HG02852 (cell line): ENCODE results near the gene SFT2D1.

Source experiments
- ATAC-seq: cut with Tn5 transposase; IDR thresholded peaks from one replicate; pipeline ENCODE4 v1.9.1; 2021; ENCODE audit warnings: mild to moderate bottlenecking, moderate library complexity; ENCODE audit not compliant: unreplicated experiment

SFT2D1 gene

DNA sequence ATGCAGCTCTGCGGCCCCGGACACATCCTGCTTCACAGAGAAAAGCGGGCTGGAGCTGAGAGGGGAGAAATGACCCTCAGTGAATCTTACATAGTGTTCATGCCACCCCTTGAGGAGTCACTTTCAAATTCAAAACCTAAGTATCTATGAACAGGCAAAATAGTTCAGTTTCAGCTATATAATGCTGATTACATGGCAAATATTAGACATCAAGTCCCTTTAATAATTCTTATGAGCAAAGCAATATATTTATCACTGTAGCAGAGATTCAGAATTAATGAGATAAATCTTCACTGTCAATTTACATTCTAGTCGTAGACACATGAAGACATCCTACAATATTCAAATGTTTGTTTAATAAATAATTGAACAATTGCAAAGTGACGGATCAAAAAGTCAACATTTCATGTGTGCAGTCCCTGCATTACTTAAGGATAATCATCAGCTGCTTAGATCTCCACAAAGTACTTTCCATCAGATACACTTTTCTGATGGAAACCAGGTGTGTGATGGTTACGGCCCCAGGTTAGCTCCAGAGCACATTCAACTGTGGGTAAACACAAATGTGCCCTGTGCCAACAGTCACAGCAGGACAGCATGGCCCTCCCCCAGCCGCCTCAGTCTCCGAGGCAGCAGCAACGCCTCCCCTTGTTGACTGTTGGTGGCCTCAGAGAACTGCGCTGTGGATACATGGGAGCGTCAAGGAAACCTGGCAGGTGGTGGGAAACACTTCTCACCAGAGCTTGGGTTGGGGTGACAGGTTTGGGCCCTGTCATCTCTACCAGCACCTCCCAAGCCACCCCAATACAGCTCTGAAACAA is 33.4 kb downstream of the SFT2D1 start:
- ATAC-seq = no peak

DNA sequence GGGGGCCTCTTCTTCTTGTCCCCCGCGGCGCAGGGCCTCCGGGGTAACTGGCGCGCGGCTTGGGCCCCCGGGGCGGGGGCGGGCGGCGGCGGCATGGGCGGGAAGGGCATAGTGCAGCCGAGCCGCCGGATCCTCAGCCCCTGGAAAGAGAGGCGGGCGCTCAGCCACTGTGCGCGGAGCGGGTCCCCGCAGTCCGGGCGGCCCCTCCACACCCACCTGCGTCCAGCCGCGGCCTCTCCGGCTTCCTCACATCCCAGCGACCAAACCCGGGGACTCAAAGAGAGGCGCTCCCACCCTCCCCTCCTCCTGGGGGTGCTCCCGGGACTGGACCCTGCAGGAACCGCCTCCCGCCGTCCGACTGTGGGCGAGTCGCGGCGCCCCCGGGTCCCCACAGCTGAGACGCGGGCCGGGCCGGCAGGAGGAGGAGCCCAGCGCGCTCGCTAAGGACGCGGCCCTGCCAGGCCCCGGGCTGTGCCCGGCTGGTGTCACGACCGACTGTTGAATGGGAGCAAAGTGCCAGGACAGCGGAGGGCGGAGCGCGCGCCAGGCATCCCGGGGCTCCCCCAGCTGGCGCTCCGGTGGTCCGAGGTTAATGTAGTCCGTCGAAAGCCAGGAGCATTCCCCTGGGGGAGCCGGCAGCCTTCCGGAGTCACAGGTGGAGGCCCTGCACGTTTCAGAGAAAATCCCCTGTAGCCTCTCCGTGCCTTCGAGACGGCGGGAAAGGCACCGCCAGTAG is 34.1 kb downstream of the SFT2D1 start, which contains the start of gene PRR18:
Gene PRR18, minus strand, starts transcription at position 360 of the 736 bp plus-strand sequence. Its CDS starts 250 bp downstream, at position 110.
- ATAC-seq = peak; percentile 51

DNA sequence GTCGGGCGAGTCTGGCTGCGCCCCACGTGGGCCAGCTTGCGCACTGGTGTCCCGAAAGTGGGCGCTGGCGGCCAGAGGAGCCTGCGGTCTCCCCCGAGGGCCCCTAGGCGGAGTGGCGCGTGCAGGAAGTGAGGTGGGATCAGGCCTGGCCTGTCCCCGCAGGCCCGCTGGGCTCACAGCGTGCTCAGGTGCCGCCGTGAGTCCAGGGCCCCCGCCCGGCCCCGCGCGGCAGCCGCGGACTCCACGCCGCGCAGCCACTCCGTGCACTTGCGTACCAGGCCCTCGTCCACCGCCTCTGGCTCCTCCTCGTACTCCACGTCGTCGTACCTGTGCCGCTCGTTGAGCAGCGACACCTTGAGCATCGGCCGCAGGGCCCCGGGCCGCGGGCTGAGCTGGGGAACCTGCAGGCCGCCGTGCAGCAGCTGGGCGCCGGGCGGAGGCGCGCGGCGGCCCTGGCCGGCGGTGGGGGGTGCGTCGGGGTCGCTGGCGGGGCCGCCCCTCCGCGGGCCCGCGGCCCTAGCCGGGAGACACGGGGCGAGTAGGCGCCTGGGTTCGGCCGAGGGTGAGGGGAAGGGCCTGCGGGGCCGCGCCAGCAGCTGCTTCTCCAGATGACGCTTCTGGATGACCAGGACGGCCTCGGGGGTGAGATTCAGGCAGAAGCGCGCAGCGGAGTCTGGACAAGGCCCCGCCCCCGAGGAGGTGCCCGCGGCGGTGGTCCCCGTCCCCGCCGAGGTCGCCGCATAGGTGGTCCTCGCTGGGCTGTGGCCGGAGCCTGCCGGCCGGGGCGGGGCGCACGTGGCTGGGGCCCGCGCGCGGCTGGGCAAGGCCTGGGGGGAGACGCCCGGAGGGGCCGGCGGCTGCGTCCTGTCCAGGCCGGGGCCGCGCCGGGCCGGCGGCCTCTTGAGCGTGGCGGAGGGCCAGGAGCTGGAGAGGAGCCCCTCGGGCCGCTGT is 35.0 kb downstream of the SFT2D1 start:
- peak; percentile 30 for ATAC-seq

DNA sequence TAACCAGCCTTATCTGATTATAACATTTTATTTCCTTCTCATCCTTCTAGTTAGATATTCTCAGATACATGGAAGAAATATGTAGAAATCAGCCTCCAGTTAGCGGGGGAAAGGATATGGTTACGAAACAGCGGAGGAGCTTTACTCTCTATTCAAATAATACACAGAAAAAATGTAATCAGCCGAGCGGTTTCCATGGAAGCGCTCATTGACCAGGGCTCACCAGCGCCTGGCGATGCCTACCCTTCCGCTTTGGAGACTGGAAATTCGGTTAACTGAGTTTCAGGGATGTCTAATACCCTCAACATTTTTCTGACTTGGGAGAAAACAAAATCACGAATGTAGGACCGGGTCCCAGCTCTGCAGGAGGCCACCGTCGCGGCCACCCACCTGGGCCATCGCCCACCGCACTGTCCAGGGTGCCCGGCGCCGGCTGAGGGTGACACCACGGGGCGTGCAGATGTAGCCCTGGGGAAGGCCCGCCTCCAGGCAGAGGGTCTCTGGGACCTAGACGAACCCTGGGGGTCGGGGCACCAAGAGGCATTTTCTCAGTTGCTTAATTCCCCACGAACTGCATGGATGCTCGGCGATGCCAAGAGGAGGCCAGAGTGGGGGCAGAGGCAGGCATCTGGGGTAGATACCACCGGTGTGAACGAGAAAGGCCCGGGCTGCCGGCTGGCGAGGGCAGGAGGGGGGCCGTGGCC is 35.8 kb downstream of the SFT2D1 start:
- ATAC-seq = no peak

DNA sequence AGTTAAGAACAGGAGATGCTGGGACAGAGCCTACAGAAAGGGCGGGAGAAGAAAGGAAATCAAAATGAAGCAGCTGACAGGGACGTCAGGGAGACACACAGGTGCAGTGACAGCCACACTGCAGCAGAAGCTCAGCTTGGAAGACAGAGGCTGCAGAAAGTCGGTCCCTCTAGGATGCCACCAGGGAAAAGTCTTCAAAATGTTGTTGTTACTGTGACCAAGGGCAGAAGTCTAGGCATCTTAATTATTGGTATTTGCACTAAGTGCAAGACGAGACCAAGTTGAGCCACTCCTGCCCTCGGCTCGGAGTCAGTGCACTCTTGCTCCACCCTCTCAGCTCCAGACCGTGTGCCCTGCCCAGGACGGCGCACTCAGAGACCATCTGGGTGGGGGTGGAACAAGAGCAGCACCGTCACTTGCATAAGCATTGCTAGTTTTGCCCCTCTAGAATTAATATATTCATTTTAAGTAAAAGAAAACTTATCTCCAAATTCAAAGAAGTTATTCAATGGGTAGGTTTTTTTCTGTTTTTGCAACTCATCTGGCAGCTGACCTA is 36.7 kb downstream of the SFT2D1 start:
- ATAC-seq = no peak

DNA sequence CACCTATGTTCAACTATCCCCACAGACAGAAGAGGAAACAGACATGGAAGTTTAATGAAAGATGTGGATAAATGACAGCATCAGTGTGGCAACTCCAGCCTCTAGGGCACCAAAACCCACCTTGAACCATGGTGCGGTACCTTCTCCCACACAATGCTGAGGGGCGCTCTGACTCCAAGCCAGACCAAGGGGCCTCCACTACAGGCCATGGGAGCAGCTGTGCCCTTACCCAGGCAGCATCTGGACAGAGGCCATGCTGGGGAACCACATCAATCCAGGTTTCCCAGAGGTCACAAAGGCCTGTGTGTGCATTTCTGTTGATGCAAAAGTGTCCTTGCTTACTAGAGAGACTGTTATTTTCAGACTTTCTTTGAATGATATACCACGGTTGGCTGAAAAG is 38.2 kb downstream of the SFT2D1 start:
- ATAC-seq = no peak

DNA sequence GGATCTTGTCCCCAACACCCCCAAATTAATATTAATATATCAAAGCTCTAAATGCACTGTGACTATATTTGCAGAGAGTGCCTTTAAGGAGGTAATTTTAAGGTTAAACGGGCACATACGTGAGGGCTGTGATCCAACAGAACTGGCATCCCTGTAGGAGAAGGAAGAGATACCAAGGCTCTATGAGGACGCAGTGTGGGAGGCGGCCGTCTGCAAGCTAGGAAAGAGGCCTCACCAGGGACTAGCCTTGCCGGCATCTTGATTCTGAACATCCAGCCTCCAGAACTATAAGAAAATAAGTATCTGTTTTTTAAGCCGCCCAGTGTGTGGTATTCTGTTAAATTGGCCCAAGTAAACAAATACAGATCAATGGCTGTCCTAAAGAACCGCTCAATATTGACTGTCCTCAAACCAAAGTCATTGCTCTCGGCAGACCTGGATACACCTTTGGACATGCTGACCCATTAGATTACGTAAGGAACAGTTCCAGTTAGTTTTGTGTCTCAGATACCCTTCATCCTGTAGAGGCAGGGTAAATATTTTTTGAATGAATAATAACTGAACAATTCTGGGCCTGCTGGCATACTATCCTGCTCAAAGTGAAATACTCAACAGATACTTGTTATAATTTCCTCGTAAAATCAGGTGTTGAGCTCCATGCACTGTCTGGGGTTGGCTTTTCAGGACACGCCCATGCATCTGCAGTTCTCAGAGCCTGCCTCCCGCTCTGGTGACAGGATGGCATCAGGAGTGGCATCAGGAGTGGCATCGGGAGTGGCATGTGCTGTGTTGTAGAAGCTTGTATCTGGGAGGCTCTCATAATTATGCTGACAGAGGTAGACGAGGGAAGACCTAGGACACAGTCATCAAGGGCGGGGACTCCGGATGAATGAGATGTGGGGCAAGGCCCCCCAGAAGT is 40.5 kb downstream of the SFT2D1 start:
- ATAC-seq = no peak

DNA sequence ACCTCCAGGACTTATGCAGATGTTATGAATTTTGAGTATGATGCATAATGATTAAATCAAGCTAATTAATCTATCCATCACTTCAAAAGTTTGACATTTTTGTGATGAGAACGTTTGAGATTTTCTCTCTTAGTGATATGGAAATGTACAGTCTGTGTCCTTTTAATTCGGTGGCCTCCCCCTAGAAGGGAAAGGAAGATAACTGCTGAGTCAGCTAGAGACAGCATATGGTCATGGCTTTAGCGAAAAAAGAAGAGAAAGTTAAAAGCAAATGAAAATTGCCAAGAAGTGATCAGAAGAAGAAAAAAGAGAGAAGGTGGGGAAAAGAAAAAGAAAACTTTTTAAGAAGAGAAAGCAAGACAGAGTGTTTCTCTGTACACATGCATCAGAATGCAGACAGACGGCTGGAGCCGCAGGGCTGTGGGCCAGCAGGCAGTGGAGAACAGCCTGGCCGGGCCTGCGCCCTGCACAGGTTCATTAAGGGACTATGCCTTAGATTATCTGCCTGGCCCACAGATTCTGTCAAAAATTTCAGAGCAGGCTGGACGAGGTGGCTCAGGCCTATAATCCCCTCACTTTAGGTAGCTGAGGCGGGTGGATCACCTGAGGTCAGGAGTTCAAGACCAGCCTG is 41.9 kb downstream of the SFT2D1 start:
- ATAC-seq = no peak

DNA sequence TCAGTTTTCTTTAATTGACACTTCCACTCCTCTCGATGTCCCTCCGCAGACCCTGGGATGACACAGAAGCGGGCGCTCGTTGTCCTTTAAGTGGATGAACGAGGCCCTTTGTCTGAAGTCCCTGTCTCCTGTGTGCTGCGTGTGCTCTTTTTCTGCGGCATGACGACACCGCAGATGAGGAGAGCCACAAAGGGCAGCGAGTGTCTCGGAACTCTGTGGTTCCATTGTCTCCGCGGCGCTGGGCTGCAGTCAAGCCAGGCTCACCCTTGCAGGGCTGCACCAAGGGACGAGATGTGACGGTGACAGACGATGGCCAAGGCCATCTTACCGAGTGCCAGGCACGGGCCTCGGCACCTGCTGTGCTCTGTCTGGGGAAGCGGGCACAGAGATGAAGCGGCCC is 44.7 kb downstream of the SFT2D1 start:
- ATAC-seq = no peak

DNA sequence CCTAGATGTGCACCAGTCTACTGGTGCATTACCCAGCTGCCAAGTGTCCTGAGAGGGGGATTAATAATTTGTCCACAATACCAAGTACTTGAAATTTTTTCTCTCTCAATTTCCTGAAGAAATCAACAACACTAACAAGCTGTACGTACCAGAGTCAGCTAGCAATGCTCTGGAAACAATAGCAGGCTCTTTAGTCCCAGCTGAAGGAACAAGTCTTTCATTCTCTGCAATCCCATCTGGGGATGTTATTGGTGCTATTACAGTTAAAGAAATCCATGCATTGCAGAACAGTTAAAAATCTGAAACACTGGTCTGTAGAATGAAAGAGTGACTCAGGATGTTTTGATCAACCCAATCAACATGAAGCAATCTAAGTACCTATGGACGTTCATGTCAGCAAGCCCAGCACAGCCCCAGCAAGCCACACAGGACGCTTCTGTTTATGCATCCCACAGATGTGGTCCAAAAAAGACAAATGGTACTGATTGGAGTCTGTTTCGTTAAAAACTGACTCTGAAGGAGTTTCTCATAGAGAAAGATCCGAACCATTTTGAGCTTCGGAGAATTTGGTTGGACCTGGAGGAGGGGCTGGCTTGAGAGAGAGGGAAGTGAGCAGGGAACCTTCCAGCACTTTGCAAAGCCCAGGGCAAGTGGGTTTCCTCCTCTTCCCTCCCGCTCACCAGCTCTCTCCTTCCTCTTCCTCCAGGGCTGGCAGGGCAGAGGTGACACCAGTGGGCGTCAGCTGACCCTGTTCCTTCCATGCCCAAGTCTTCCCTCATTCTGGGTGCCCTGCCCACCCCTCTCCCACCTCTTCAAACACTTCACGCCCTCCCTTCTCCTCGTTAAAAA is 46.1 kb downstream of the SFT2D1 start:
- ATAC-seq = no peak

DNA sequence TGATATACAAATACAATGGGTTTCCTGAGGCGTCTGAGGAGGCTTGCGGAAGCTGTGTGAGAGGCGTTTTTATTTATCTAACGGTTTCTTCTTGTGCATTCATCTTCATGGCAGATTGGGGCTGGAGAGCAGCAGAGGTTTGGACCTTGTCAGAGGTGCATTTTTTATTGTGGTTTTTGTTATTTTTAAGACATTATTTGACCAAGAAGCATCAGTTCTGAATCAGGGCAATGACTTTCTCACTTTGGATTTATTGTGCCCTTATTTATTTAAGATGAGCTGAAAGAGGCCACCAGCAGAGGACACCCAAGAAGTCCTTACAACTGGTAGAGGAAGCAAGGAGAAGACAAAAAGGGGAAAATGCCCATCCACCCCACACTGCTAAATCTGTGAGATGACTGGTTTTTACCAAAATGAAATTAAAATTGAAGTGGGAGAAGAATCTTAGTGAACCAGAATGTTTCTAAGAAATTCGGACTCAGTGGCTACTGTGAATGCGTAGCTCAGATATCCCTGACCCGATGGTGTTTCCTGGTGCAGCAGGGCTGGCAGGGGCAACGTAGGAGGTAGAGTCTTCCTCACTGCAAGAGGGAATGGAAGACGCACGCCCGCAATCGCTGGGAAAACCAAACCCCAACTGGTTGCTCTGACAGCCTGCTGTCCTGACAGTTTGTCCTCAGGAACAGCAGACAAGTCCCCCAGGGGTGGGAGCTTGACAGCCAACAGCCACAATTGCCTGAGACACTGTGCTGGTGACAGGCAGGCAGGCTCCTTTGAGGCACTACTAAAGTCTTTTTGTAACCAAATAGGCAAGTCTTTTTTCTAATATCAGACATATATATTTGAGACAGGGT is 48.4 kb downstream of the SFT2D1 start:
- no peak for ATAC-seq

DNA sequence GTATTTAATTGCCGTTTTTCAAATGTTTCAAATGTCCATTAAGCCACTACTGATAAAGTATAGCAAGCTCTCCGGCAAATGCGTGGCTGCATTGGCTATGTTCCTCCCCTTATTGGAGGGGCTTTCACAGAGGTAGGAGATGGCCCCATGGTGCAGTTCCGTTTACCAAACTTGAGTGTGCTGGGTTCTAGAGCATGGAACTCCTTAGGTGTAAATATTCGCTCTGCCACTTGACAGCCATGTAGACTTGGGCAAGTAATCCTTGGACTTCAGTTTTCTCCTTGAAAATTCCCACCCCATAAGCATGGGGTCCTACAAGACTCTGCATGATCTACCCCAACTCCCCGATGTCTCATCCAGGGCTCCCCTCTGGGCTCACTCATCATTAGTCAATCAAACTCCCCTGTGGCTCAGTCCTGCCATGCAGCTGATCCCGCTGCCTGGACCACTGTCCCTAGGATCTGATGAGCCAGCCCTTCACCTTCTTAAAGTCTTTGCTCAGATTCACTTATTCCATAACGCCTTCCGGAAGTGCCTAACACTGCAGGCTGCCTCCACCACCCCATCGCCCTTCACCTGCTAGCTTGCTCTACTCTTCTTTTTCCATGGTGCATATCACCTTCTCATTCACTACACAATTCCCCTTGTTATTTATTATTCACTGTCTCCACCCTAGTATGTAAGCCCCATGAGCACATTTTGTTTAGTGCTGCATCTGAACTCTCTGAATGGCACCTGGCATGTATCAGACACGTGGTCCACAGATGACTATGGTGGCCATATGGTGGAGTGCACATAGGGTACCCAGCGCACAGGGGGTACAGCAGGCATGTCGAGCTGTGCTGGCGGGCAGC is 52.9 kb downstream of the SFT2D1 start:
- no peak for ATAC-seq

DNA sequence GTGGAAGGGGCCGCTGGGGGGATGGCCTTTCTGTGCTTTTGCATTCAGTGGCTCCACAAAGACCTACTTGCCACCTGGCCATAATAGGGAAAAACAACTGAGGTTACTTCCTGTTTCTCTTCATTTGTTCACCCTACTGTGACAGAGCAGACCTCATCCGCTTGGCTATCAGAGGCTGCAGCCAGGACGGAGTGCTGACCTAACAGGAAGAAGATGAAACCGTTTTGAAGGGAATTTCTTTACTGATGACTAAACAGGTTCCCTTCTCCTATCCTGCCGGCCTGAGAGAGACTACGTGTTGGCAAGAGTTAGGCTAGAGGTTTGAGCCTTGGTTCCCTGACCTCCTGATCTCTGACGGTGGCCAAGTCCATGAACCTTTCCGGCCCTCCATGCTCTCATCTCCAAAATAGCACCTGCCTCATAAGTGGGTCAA is 55.5 kb downstream of the SFT2D1 start:
- peak; percentile 97 for ATAC-seq

DNA sequence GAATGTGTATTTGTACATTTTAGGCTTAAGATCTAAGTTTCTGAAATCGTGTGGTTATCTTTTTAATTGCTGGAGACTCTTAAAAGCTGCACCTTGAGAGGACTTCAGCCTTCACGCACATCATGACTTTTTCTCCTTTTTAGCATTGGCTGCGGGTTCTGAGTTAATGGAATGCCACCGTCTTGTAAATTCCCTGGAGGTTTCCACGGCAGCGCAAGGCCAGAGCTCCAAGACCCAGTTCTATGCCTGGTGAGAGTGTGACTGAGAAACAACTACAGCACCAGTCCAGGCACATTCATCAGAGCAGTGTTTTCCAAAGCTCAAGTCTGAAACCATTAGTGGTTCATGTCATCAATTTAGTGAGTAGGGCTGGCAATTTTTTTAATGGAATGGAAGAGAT is 57.1 kb downstream of the SFT2D1 start:
- ATAC-seq = no peak

DNA sequence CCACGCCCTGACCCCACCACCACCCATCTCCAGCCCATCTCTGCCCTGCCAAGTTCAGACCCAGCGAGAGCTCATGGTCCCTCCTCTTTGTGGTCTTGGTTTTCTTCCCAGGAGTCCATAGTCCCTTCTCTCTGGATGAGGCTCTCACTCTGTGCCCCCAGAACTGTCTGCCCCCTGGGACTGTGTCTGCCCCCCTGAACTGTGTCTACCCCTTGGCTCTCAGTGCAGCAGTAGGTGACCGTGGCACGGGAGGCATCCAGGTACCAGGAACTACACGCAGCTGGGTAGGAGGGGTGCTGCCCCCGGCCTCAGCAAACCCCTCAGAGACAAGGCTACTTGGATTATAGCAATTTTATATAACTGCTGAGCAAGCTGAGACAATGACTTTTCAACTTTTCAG is 57.7 kb downstream of the SFT2D1 start:
- no peak for ATAC-seq
